DND-41 (cell line): ENCODE results near the gene PHLDA1.

ENCODE experiments used
- ATAC-seq: fragments of 200-7000 bp; cut with Tn5 transposase; 3 replicates; pipeline ENCODE4 v1.9.1; 2021; ENCODE audit warnings: low read depth; ENCODE audit not compliant: insufficient read depth
- DNase-seq: peaks from one replicate; pipeline ENCODE4 v3.0.0-alpha.2; 2020
- H2AFZ ChIP-seq: 2 replicates; pipeline ENCODE4 v1.6.0; 2012; ENCODE audit warnings: low read depth, low read length
- H3K27ac ChIP-seq: 2 replicates; pipeline ENCODE4 v1.5.1; 2012; ENCODE audit warnings: low read length, inconsistent platforms
- H3K27me3 ChIP-seq: fragments of 200-600 bp; sonication (generic); 2 replicates; pipeline ENCODE4 v1.6.0; 2012; ENCODE audit warnings: low read length, mild to moderate bottlenecking, inconsistent platforms; ENCODE audit not compliant: insufficient read depth, poor library complexity
- H3K36me3 ChIP-seq: 2 replicates; pipeline ENCODE4 v1.5.1; 2012; ENCODE audit warnings: low read length, inconsistent platforms; ENCODE audit not compliant: insufficient read depth
- H3K4me1 ChIP-seq: 2 replicates; pipeline ENCODE4 v1.5.1; 2012; ENCODE audit warnings: mild to moderate bottlenecking, low read length; ENCODE audit not compliant: insufficient read depth
- H3K4me2 ChIP-seq: 2 replicates; pipeline ENCODE4 v1.6.0; 2012; ENCODE audit warnings: mild to moderate bottlenecking, moderate library complexity, low read length, inconsistent platforms; ENCODE audit not compliant: insufficient read depth
- H3K4me3 ChIP-seq, 2 experiments: fragments of 200-600 bp in 1 of 2; shearing (Covaris generic) in 1 of 2; 2 replicates each; pipeline ENCODE4 v1.5.1; 2012 to 2016; ENCODE audit warnings: inconsistent platforms in 2 of 2, low read length in 2 of 2, mild to moderate bottlenecking in 2 of 2, low read depth in 1 of 2, moderate library complexity in 1 of 2
- H3K79me2 ChIP-seq: 2 replicates; pipeline ENCODE4 v1.6.0; 2012; ENCODE audit warnings: low read length, inconsistent platforms; ENCODE audit not compliant: insufficient read depth
- H3K9ac ChIP-seq: 2 replicates; pipeline ENCODE4 v1.6.0; 2012; ENCODE audit warnings: low read depth, mild to moderate bottlenecking, inconsistent platforms, low read length, moderate library complexity
- H3K9me3 ChIP-seq: 2 replicates; pipeline ENCODE4 v1.5.1; 2012; ENCODE audit warnings: low read length, moderate library complexity, mild to moderate bottlenecking, inconsistent platforms; ENCODE audit not compliant: insufficient read depth, severe bottlenecking
- H4K20me1 ChIP-seq: 2 replicates; pipeline ENCODE4 v1.6.0; 2012; ENCODE audit warnings: low read length; ENCODE audit not compliant: insufficient read depth
- EZH2 ChIP-seq: IDR thresholded peaks from 3 replicates; pipeline ENCODE4 v1.6.1; 2012; ENCODE audit warnings: borderline replicate concordance, low read depth, mild to moderate bottlenecking, moderate library complexity, low read length, inconsistent platforms; ENCODE audit not compliant: severe bottlenecking
- TF ChIP-seq, protein P1 (sequence below): IDR thresholded peaks from 2 replicates; pipeline ENCODE4 v1.5.1; 2012; ENCODE audit warnings: borderline replicate concordance, low read length, moderate library complexity, mild to moderate bottlenecking; ENCODE audit not compliant: poor library complexity, severe bottlenecking; ENCODE audit errors: extremely low read depth

The PHLDA1 gene

DNA sequence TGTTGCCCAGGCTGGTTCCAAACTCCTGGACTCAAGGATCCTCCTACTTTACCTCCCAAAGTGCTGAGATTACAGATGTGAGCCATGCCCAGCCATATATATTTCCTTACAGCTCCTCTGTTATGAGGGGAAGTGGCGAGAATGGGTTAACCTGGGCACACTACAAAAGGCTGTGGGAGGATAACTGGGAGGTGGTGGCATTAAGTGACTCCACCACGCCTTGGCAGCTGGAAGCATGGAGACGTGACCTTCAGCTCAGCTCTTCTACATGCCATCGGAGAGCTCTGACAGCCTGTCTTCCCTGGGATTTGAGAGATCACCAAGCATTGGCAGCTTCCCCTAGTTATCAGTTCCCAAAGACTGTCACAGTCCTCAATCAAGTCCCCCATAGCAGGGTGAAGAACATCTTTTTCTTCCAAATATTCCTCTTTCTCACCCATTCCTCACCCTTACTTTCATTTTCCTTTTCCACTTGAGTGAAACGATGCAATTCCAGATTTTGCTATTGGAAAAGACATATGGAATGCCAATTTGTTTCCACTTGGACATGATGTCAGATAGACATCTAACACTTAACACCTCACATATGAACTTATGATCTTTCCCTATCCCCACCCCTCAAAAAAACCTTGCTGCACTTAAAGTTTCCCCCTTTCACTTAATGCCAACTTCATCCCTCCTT lies 48.5 kb downstream of the PHLDA1 start:
- no peak for ATAC-seq
- Histone ChIP-seq H3K4me1 (peaks cover 6% of the 10 kb centered on the region), H3K27ac (no peak overlapping the region), H2AFZ (no peak overlapping the region), H3K9ac (no peak overlapping the region), H3K36me3 (no peaks in the 10 kb centered on the region), H3K9me3 (no peaks in the 10 kb centered on the region), H3K79me2 (no peaks in the 10 kb centered on the region), H4K20me1 (no peaks in the 10 kb centered on the region), H3K4me2 (no peak overlapping the region), H3K4me3 (no peak overlapping the region), H3K27me3 (no peaks in the 10 kb centered on the region)
- TF ChIP-seq, protein P1, sequence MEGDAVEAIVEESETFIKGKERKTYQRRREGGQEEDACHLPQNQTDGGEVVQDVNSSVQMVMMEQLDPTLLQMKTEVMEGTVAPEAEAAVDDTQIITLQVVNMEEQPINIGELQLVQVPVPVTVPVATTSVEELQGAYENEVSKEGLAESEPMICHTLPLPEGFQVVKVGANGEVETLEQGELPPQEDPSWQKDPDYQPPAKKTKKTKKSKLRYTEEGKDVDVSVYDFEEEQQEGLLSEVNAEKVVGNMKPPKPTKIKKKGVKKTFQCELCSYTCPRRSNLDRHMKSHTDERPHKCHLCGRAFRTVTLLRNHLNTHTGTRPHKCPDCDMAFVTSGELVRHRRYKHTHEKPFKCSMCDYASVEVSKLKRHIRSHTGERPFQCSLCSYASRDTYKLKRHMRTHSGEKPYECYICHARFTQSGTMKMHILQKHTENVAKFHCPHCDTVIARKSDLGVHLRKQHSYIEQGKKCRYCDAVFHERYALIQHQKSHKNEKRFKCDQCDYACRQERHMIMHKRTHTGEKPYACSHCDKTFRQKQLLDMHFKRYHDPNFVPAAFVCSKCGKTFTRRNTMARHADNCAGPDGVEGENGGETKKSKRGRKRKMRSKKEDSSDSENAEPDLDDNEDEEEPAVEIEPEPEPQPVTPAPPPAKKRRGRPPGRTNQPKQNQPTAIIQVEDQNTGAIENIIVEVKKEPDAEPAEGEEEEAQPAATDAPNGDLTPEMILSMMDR, result no peak
- no peak for TF ChIP-seq EZH2
- no peak for DNase-seq

- TF ChIP-seq, protein P1, result no peak
- TF ChIP-seq EZH2, result no peak
- Histone ChIP-seq H3K9me3 (no peaks in the 10 kb centered on the region), H3K9ac (no peak overlapping the region), H4K20me1 (no peaks in the 10 kb centered on the region), H3K4me3 (no peak overlapping the region), H3K4me1 (peaks cover 15% of the 10 kb centered on the region), H3K27ac (no peak overlapping the region), H3K4me2 (no peak overlapping the region), H3K79me2 (no peaks in the 10 kb centered on the region), H3K27me3 (no peaks in the 10 kb centered on the region), H2AFZ (no peak overlapping the region), H3K36me3 (no peaks in the 10 kb centered on the region)
- DNase-seq (no peak), ATAC-seq (no peak)
Observed at GRCh38 chr12:75982169-75982564, 49.4 kb downstream of the PHLDA1 start.

DNA sequence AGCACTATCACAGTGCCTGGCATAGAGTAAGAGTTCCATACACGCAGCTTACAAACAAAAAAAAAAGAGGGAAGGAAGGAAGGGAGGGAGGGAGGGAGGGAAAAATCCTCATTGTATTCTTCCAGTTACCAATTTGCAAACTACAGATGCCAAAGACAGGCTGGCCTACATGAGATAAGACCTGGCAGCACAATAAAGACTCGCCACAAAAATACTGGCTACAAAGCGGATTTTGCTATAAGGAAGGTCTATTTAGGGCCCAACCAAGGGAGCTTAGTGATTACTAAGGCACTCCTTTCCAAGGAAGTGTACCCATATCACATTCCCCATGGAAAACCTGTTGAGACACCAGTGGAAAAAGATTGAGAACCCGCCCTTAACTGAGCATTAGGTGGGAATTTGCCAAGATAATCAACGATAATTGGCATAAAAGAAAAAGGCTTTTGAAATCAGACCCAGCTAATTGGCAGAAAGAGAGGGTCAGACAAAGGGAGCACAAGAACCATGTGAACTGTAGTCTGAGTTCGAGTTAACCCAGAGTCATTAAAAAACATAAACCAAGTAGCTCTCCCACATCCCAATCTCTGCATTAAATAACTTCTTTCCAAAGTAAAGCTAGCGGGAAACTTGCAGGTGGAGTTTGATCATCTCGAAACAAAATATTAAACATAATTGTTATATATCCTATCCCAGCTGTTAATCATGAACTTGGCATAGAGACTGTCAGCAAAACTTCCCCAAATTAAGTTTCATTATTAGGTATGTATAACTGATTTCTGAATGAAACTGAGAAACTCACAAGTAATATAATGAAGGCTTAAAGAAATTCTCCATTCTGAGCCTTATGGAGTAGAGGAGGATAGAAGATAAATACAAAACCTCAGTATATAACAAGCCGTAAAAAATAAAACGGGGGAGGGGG lies 50.1 kb downstream of the PHLDA1 start:
- H3K36me3 ChIP-seq, result no peaks in the 10 kb centered on the region
- H3K9ac ChIP-seq, result no peak overlapping the region
- no peak overlapping the region for H2AFZ ChIP-seq
- no peaks in the 10 kb centered on the region for H3K27me3 ChIP-seq
- DNase-seq, result no peak
- no peaks in the 10 kb centered on the region for H3K9me3 ChIP-seq
- no peak for ATAC-seq
- no peaks in the 10 kb centered on the region for H3K79me2 ChIP-seq
- no peak overlapping the region for H3K4me2 ChIP-seq
- H3K4me1 ChIP-seq, result peaks cover 15% of the 10 kb centered on the region
- no peak overlapping the region for H3K27ac ChIP-seq
- TF ChIP-seq EZH2, result no peak
- TF ChIP-seq, protein P1, result no peak
- no peaks in the 10 kb centered on the region for H4K20me1 ChIP-seq
- no peak overlapping the region for H3K4me3 ChIP-seq
